Endothelial cell of hepatic sinusoid (primary cell): ENCODE measurements around the gene LPCAT3.

ENCODE experiments used
- in situ Hi-C: cut with HindIII; loops from 2 replicates; pipeline ENCODE4 v1.10.0; 2017; ENCODE audit warnings: low sequenced_read_pairs

The LPCAT3 gene

GRCh38 chr12:6941267-6941666 is 77.0 kb downstream of the LPCAT3 start:
- in situ Hi-C loops = no loop called here

GRCh38 chr12:6939191-6939540 is 79.1 kb downstream of the LPCAT3 start:
- in situ Hi-C loops = no loop called here

GRCh38 chr12:6938353-6939190 is 79.7 kb downstream of the LPCAT3 start:
- in situ Hi-C loops = no loop called here

- in situ Hi-C loops = no loop called here
Observed at GRCh38 chr12:6937481-6938352, 80.6 kb downstream of the LPCAT3 start.

GRCh38 chr12:6936636-6937480 is 81.4 kb downstream of the LPCAT3 start:
- in situ Hi-C loops = no loop called here

- in situ Hi-C loops = no loop called here
Observed at GRCh38 chr12:6936194-6936635, 82.1 kb downstream of the LPCAT3 start.

GRCh38 chr12:6935371-6936193 is 82.7 kb downstream of the LPCAT3 start:
- in situ Hi-C loops = no loop called here

GRCh38 chr12:6934110-6934509 is 84.2 kb downstream of the LPCAT3 start:
- in situ Hi-C loops = no loop called here

- in situ Hi-C loops = no loop called here
Observed at GRCh38 chr12:6932766-6933165, 85.5 kb downstream of the LPCAT3 start.

GRCh38 chr12:6929466-6930452 is 88.5 kb downstream of the LPCAT3 start:
- in situ Hi-C loops = loop anchor here (5.0 kb wide), 1 partner anchor 42 kb away; no protein-coding TSS in a partner anchor

GRCh38 chr12:6928703-6929407 is 89.4 kb downstream of the LPCAT3 start:
- in situ Hi-C loops = loop anchor here (5.0 kb wide), 1 partner anchor 42 kb away; no protein-coding TSS in a partner anchor

- in situ Hi-C loops = loop anchor here (5.0 kb wide), 1 partner anchor 41 kb away; no protein-coding TSS in a partner anchor
Observed at GRCh38 chr12:6928022-6928702, 90.1 kb downstream of the LPCAT3 start.

GRCh38 chr12:6927379-6928021 is 90.8 kb downstream of the LPCAT3 start, which contains the start of gene ATN1:
TSS of gene ATN1 (plus strand) at chr12:6927959. CDS start at chr12:6934002, 6,043 bp downstream.
- in situ Hi-C loops = loop anchor here (5.0 kb wide), 1 partner anchor 40 kb away; no protein-coding TSS in a partner anchor
